D721Med (cell line): ENCODE measurements around the gene TCF3.

Experiments
- DNase-seq: peaks from one replicate; pipeline ENCODE4 v3.0.0; 2011; ENCODE audit warnings: low spot score; ENCODE audit not compliant: insufficient read length
- FAIRE-seq: peaks from 2 replicates; lab custom pipeline; 2011; peaks lifted over from hg19 to GRCh38; lab: Jason Lieb, UNC
- CTCF ChIP-seq: IDR thresholded peaks from 2 replicates; pipeline ENCODE4 v1.5.1; 2012; ENCODE audit warnings: mild to moderate bottlenecking, control low read depth; ENCODE audit not compliant: insufficient read depth; ENCODE audit errors: missing control alignments

TCF3 gene

GRCh38 chr19:1566392-1567115, 85.9 kb downstream of the TCF3 start:
- FAIRE-seq (no peak), DNase-seq (peak; percentile 81)
- TF ChIP-seq CTCF = no peak

- no peak for TF ChIP-seq CTCF
- DNase-seq (no peak), FAIRE-seq (no peak)
Observed at GRCh38 chr19:1563251-1563650, 89.2 kb downstream of the TCF3 start.

DNA sequence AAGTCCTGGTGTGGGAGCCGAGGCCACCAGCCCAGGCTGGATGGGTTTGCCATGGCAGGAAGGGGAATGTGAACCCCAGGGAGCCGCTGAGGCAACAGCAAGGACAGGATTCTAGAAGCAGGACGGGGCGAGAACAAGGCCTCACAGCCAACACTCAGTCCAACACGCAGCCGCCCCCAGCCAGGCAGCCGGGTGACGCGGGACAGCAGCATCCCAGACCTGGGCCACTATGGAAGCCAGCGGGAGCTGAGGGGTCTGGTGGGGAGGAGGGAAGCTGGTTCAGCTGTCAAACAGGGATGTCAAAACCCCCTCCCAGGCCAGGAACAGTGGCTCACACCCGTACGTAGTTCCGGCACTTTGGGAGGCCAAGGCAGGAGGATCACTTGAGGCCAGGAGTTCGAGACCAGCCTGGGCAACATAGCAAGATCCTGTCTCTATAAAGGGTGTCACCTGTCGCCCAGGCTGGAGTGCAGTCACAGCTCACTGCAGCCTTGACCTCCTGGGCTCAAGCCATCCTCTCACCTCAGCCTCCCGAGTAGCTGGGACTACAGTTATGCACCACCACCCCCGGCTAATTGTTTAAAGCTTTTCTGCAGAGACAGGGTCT, 91.1 kb downstream of the TCF3 start:
- no peak for TF ChIP-seq CTCF
- FAIRE-seq = no peak

DNA sequence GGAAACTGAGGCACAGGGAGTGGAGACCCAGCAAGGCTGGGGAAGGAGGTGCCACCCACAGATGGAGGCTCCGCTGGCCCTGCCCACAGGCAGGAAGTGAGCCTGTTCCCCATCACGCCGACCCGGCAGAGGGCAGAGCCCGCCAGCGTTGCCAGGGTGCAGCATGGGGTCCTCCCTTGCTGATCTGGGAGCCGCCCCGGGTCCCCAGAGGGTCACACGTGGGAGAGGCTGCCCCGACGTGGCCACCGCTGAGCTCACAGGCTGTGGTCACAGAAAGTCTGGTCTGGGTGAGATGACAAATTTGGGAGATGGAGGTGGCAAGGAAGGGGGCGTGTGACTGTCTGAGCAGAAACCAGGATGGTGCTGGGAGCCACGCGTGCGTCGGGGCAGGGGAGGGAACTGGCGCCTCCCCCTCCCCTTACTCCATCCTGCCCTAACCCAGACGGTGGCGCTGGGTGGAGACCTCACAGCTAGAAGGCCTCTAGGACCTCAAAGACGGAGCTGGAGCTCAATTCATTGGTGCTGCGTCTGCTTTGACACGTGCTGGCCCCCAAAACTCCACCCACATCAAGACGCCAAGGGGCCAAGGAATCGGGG, 92.0 kb downstream of the TCF3 start:
- FAIRE-seq = no peak
- TF ChIP-seq CTCF = no peak
- no peak for DNase-seq

More for the DNA sequence above, 91.1 kb downstream of the TCF3 start:
- DNase-seq = no peak
